SK-N-SH (cell line): ENCODE results near the gene GNPAT.

Experiments used
- CTCF ChIP-seq: fragments of 200-600 bp; sonication (generic); IDR thresholded peaks from 2 replicates; pipeline ENCODE4 v1.6.1; 2017; ENCODE audit warnings: antibody characterized with exemption, mild to moderate bottlenecking, moderate library complexity
- GABPA ChIP-seq: IDR thresholded peaks from 2 replicates; pipeline ENCODE4 v1.4.0; 2012; ENCODE audit warnings: low read depth, mild to moderate bottlenecking
- MAX ChIP-seq: IDR thresholded peaks from 2 replicates; pipeline ENCODE4 v1.4.0; 2012; ENCODE audit warnings: low read depth
- RCOR1 ChIP-seq: fragments of 150-350 bp; IDR thresholded peaks from 2 replicates; pipeline ENCODE4 v1.6.1; 2017; ENCODE audit warnings: antibody characterized with exemption, low read length
- REST ChIP-seq: IDR thresholded peaks from 2 replicates; pipeline ENCODE4 v1.6.1; 2012; ENCODE audit warnings: mild to moderate bottlenecking, low read depth, low read length, moderate library complexity
- RFX5 ChIP-seq: IDR thresholded peaks from 2 replicates; pipeline ENCODE4 v1.6.1; 2012; ENCODE audit warnings: mild to moderate bottlenecking, improper control_type of control experiment, low read length

GRCh38 chr1:231215681-231216385 lies 25.2 kb upstream of the GNPAT start:
- no peak for TF ChIP-seq GABPA
- TF ChIP-seq RCOR1, result no peak
- TF ChIP-seq RFX5, result no peak
- no peak for TF ChIP-seq MAX
- no peak for TF ChIP-seq REST
- no peak for TF ChIP-seq CTCF
